ENCODE results near the gene NT5C3B.

- TF ChIP-seq CTCF (IDR thresholded peaks at IDR 0.05; ENCODE audit: poor library complexity), result peak; percentile 9
- no peak for TF ChIP-seq EZH2 (IDR thresholded peaks at IDR 0.05; ENCODE audit: borderline replicate concordance)
- no peak for TF ChIP-seq EZH2phosphoT487 (IDR thresholded peaks at IDR 0.05; ENCODE audit: low read depth, severe bottlenecking, unreplicated experiment)
These were observed 23.5 kb downstream of the NT5C3B start, which contains the start of gene FKBP10 for GRCh38 chr17:41812381-41813151.
